Activated CD4-positive, alpha-beta T cell treated with anti-CD3 and anti-CD28 coated beads, Interleukin-2, amount 10 ng/mL, durations not matched to agents 7 days and 5 days (primary cell): Measurements from ENCODE around the gene MAGIX. TPM values are rescaled to one million over a fixed set of nuclear protein-coding genes. Genes with fewer than 3 reads are reported as not detected.

Experiments
- total RNA-seq, 2 experiments: library from RNA; stranded (reverse); gene quantifications; one replicate each; pipeline ENCODE4 v1.2.3, GENCODE V29; 2021

The MAGIX gene
- total RNA-seq, 2 experiments from 2014 or later, result 1.9 to 2.8 TPM

Other genes with a start within 250 kb of the MAGIX start
- 100 to 1,000 TPM; 152 to 154 TPM for gene PIM2, start 243.7 kb upstream of the MAGIX start, total RNA-seq
- 10 to 100 TPM; 49.0 to 54.1 TPM for gene OTUD5, start 205.2 kb upstream of the MAGIX start, total RNA-seq
- gene KCND1, start 190.9 kb upstream of the MAGIX start, total RNA-seq, result 1 to 10 TPM; 2.9 to 3.6 TPM
- 10 to 100 TPM; 73.2 to 91.2 TPM for gene GRIPAP1, start 160.5 kb upstream of the MAGIX start, total RNA-seq
- gene TFE3, start 119.4 kb upstream of the MAGIX start, total RNA-seq, result 10 to 100 TPM; 25.7 to 26.8 TPM
- 1 to 10 TPM; 5.5 to 5.9 TPM for gene CCDC120, start 103.8 kb upstream of the MAGIX start, total RNA-seq
- 10 to 100 TPM; 24.7 to 27.1 TPM for gene PRAF2, start 88.8 kb upstream of the MAGIX start, total RNA-seq
- gene WDR45, start 82.9 kb upstream of the MAGIX start, total RNA-seq, result 10 to 100 TPM; 44.0 to 48.6 TPM
- 10 to 100 TPM; 29.2 to 33.2 TPM for gene GPKOW, start 39.0 kb upstream of the MAGIX start, total RNA-seq
- 100 to 1,000 TPM; 245 to 270 TPM for gene PLP2, start 9.1 kb downstream of the MAGIX start, total RNA-seq
- 10 to 100 TPM; 13.7 to 17.6 TPM for gene PRICKLE3, start 23.6 kb downstream of the MAGIX start, total RNA-seq
- gene SYP, start 37.4 kb downstream of the MAGIX start, total RNA-seq, result 1 to 10 TPM; 2.5 to 2.7 TPM
- under 1 TPM; 0.12 to 0.33 TPM for gene CACNA1F, start 70.6 kb downstream of the MAGIX start, total RNA-seq
- 10 to 100 TPM; 25.4 to 28.3 TPM for gene CCDC22, start 72.7 kb downstream of the MAGIX start, total RNA-seq
- 10 to 100 TPM; 12.8 to 13.0 TPM for gene FOXP3, start 102.0 kb downstream of the MAGIX start, total RNA-seq
- gene PPP1R3F, start 107.0 kb downstream of the MAGIX start, total RNA-seq, result 10 to 100 TPM; 11.2 to 12.3 TPM
- not detected for gene GAGE10, start 140.9 kb downstream of the MAGIX start, total RNA-seq
- gene GAGE12J, start 159.3 kb downstream of the MAGIX start, total RNA-seq, result not detected
- not detected for gene GAGE13, start 168.8 kb downstream of the MAGIX start, total RNA-seq